PC-3 (cell line): Measurements from ENCODE around the gene AGL. TPM values are rescaled to one million over a fixed set of nuclear protein-coding genes. Genes with fewer than 3 reads are reported as not detected.

ENCODE experiments used
- ATAC-seq: fragments of 200-7000 bp; cut with Tn5 transposase; 2 replicates; pipeline ENCODE4 v1.9.1; 2020; ENCODE audit warnings: mild to moderate bottlenecking, moderate library complexity
- BruUV-seq: library from RNA; stranded (reverse); fragments of 400-500 nt; replicated peaks from 2 replicates; lab custom pipeline; 2021; lab: Mats Ljungman, UMichigan
- CTCF ChIA-PET: fragments of 300-600 bp; sonication (Branson Sonifier 250); formaldehyde crosslinking; loops from one replicate; lab custom pipeline; 2022; ENCODE audit warnings: antibody characterized with exemption; lab: Charles Lee
- POLR2A ChIA-PET: fragments of 300-600 bp; sonication (Branson Sonifier 250); formaldehyde crosslinking; loops from one replicate; lab custom pipeline; 2022; ENCODE audit warnings: antibody characterized with exemption; ENCODE audit not compliant: unreplicated experiment; lab: Charles Lee
- DNase-seq: peaks from one replicate; pipeline ENCODE4 v3.0.0-alpha.2; 2015
- H2AFZ ChIP-seq: fragments of 300-600 bp; sonication (generic); 2 replicates; pipeline ENCODE4 v1.6.0; 2016; ENCODE audit warnings: antibody characterized with exemption, low read length
- H3F3A ChIP-seq: fragments of 300-600 bp; sonication (generic); one replicate; pipeline ENCODE4 v1.6.0; 2017; ENCODE audit warnings: antibody characterized with exemption, low read length, control low read depth, mild to moderate bottlenecking; ENCODE audit not compliant: unreplicated experiment
- H3K27ac ChIP-seq: fragments of 300-600 bp; sonication (generic); 2 replicates; pipeline ENCODE4 v1.5.1; 2016; ENCODE audit warnings: mild to moderate bottlenecking, low read length
- H3K27me3 ChIP-seq: fragments of 300-600 bp; sonication (generic); 2 replicates; pipeline ENCODE4 v1.6.1; 2016; ENCODE audit warnings: low read length, mixed read lengths
- H3K36me3 ChIP-seq: fragments of 300-600 bp; sonication (generic); 2 replicates; pipeline ENCODE4 v1.6.1; 2016; ENCODE audit warnings: low read depth, mixed run types, low read length, mixed read lengths
- H3K4me1 ChIP-seq: fragments of 300-600 bp; sonication (generic); 2 replicates; pipeline ENCODE4 v1.5.1; 2016; ENCODE audit warnings: low read length; ENCODE audit not compliant: insufficient read depth
- H3K4me2 ChIP-seq: fragments of 300-600 bp; sonication (generic); 2 replicates; pipeline ENCODE4 v1.6.0; 2016; ENCODE audit warnings: low read length
- H3K4me3 ChIP-seq: fragments of 300-600 bp; sonication (generic); 2 replicates; pipeline ENCODE4 v1.5.1; 2016; ENCODE audit warnings: mild to moderate bottlenecking, low read length, mixed read lengths
- H3K79me2 ChIP-seq: fragments of 300-600 bp; sonication (generic); 2 replicates; pipeline ENCODE4 v1.6.1; 2017; ENCODE audit warnings: low read length, mixed read lengths
- H3K9ac ChIP-seq: fragments of 300-600 bp; sonication (generic); 2 replicates; pipeline ENCODE4 v1.6.0; 2016; ENCODE audit warnings: mild to moderate bottlenecking, low read length
- H3K9me2 ChIP-seq: fragments of 300-600 bp; sonication (generic); replicated peaks from 2 replicates; pipeline ENCODE4 v1.6.1; 2016; ENCODE audit warnings: mixed run types, low read length, mixed read lengths
- H3K9me3 ChIP-seq: fragments of 300-600 bp; sonication (generic); 2 replicates; pipeline ENCODE4 v1.6.1; 2016; ENCODE audit warnings: low read length, mixed read lengths
- H4K20me1 ChIP-seq: fragments of 300-600 bp; sonication (generic); 2 replicates; pipeline ENCODE4 v1.6.1; 2016; ENCODE audit warnings: low read length, mixed read lengths
- CTCF ChIP-seq: fragments of 300-600 bp; sonication (generic); conservative IDR thresholded peaks from 2 replicates; pipeline ENCODE4 v1.5.1; 2017; ENCODE audit warnings: antibody characterized with exemption, low read depth, mild to moderate bottlenecking, low read length
- EZH2 ChIP-seq: fragments of 300-600 bp; sonication (generic); IDR thresholded peaks from one replicate; pipeline ENCODE4 v1.6.1; 2017; ENCODE audit warnings: antibody characterized with exemption, mild to moderate bottlenecking, low read length; ENCODE audit not compliant: unreplicated experiment
- EZH2phosphoT487 ChIP-seq: fragments of 300-600 bp; sonication (generic); IDR thresholded peaks from 2 replicates; pipeline ENCODE4 v1.6.1; 2018; ENCODE audit warnings: mild to moderate bottlenecking, antibody characterized with exemption, low read length, borderline replicate concordance
- intact Hi-C: fragments of 100-400 bp; cut with micrococcal nuclease; formaldehyde crosslinking; loops from 2 replicates; pipeline ENCODE4 v1.9.0; 2023
- total RNA-seq: library from RNA; depleted of rRNA; stranded (reverse); fragments of >200 nt; gene quantifications from 2 replicates; pipeline ENCODE4 v1.2.3, GENCODE V29; 2014

The AGL gene
- total RNA-seq, 1 experiment from 2014 or later = 8.7 TPM

- no peak for ATAC-seq
- CTCF ChIA-PET = no interaction called here
- intact Hi-C loops = no loop called here
These were observed 85.4 kb downstream of the AGL start for GRCh38 chr1:99935534-99935933.

GRCh38 chr1:99936071-99936470 is 85.9 kb downstream of the AGL start:
- Histone ChIP-seq H3K4me3 (no peak overlapping the region), H3K4me1 (no peaks in the 10 kb centered on the region), H3K36me3 (no peaks in the 10 kb centered on the region), H3K27ac (no peak overlapping the region), H2AFZ (no peak overlapping the region), H3K9me2 (no peaks in the 10 kb centered on the region), H3K27me3 (no peaks in the 10 kb centered on the region), H3K79me2 (no peaks in the 10 kb centered on the region), H3K4me2 (no peak overlapping the region), H3K9ac (no peak overlapping the region), H3K9me3 (no peaks in the 10 kb centered on the region), H3F3A (no peaks in the 10 kb centered on the region), H4K20me1 (no peaks in the 10 kb centered on the region)
- no peak for TF ChIP-seq EZH2
- TF ChIP-seq EZH2phosphoT487 = no peak
- TF ChIP-seq CTCF = no peak
- ATAC-seq (no peak), DNase-seq (no peak)
- intact Hi-C loops = no loop called here
- ChIA-PET CTCF (no interaction called here), POLR2A (no interaction called here)
- no TSS peak for BruUV-seq

More at GRCh38 chr1:99935534-99935933, 85.4 kb downstream of the AGL start:
- H3K79me2 ChIP-seq = no peaks in the 10 kb centered on the region
- no peak overlapping the region for H2AFZ ChIP-seq
- H4K20me1 ChIP-seq = no peaks in the 10 kb centered on the region
- DNase-seq = no peak
- POLR2A ChIA-PET = no interaction called here
- TF ChIP-seq EZH2phosphoT487 = no peak
- TF ChIP-seq CTCF = no peak
- no peak for TF ChIP-seq EZH2
- H3K9ac ChIP-seq = no peak overlapping the region
- no TSS peak for BruUV-seq
- no peaks in the 10 kb centered on the region for H3K27me3 ChIP-seq
- no peaks in the 10 kb centered on the region for H3K9me3 ChIP-seq
- no peaks in the 10 kb centered on the region for H3K9me2 ChIP-seq
- no peaks in the 10 kb centered on the region for H3F3A ChIP-seq
- H3K36me3 ChIP-seq = no peaks in the 10 kb centered on the region
- no peak overlapping the region for H3K4me2 ChIP-seq
- no peaks in the 10 kb centered on the region for H3K4me1 ChIP-seq
- no peak overlapping the region for H3K27ac ChIP-seq
- H3K4me3 ChIP-seq = no peak overlapping the region

- H4K20me1 ChIP-seq = no peaks in the 10 kb centered on the region
- H2AFZ ChIP-seq = no peak overlapping the region
- H3K4me2 ChIP-seq = no peak overlapping the region
- no peaks in the 10 kb centered on the region for H3K27me3 ChIP-seq
- no peaks in the 10 kb centered on the region for H3K9me2 ChIP-seq
- H3K79me2 ChIP-seq = no peaks in the 10 kb centered on the region
- no peak for TF ChIP-seq CTCF
- H3K4me1 ChIP-seq = no peaks in the 10 kb centered on the region
- intact Hi-C loops = no loop called here
- no peaks in the 10 kb centered on the region for H3F3A ChIP-seq
- ChIA-PET CTCF (no interaction called here), POLR2A (no interaction called here)
- H3K9me3 ChIP-seq = no peaks in the 10 kb centered on the region
- no peak overlapping the region for H3K9ac ChIP-seq
- H3K36me3 ChIP-seq = no peaks in the 10 kb centered on the region
- no peak overlapping the region for H3K27ac ChIP-seq
- no peak overlapping the region for H3K4me3 ChIP-seq
- ATAC-seq = no peak
- DNase-seq = no peak
- no TSS peak for BruUV-seq
These were observed 92.6 kb downstream of the AGL start for GRCh38 chr1:99942723-99943122.
